ENCODE results near the gene RTL5.

Gene RTL5

DNA sequence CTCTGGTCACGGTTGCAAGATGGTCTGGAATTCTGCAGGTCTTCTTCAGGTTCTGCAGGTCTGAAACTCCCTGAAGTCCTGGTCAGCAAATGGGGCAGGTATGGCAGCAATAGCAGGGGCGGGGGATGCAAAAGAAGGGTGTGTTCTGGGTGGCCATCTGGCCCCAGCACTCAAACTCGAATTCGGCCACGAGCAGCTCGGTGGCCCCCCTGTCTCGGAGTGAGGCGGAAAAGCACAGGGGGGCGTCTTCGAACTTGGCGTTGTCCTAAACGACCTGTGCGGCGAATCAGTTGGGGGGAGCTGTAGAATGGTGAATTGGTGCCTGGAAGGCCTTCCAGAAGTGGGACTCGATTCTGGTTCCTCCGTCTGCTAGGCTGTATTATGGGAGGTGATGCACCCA is 2.1 kb downstream of the RTL5 start:
- no peak for DNase-seq (ENCODE audit: low spot score)

DNA sequence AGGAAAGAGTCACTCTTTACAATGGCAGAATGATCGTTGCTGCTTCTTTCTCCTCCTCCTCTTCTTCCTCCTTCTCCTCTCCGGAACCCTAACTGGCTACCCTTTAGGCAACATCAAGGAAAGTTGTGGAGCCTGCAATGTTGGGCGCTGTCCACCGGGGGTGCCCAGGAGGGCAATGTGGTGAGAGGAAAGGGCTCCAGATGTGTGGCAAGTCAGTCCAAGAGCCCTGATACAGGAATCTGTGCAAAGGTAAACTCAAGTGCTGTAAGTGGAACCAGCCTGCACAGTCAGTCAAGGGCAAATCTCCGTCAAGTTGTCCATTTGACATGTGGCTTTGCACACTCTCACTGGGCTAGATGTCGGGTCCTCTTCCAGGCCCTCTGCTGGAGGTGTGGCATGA is 2.8 kb downstream of the RTL5 start:
- peak; percentile 26 for DNase-seq (ENCODE audit: low spot score)

DNA sequence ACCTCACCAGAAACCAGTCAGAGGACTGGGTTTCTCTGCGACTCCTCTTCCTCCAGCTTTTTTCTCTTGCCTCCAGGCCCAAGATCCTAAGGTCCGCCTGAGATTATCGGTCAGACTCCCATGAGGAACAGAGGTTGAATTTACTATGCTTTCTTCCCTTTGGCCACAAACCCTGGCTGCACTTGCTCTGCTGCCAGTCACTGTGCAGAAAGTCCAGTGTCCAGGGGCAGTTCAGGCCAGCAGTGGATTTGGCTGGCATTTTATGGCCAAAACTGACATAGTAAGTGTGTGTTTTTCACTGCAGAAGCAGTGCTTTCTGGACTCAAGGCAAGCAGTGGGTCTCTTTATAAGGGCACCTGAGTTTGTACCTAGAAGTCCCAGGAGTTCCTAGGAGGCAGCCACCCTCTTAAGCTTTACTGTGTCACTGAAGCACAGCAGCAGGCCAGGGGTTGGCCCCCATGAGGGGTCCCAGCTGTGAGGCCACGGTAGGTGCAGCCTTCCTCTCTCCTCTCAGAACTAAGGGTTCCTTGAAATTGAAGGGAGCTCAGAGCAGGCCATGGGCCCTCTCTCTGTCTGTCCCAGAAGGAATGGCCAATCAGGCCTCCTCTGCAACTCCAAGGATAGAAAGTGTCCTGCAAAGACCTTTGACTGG is 3.4 kb downstream of the RTL5 start:
- no peak for DNase-seq (ENCODE audit: low spot score)

DNA sequence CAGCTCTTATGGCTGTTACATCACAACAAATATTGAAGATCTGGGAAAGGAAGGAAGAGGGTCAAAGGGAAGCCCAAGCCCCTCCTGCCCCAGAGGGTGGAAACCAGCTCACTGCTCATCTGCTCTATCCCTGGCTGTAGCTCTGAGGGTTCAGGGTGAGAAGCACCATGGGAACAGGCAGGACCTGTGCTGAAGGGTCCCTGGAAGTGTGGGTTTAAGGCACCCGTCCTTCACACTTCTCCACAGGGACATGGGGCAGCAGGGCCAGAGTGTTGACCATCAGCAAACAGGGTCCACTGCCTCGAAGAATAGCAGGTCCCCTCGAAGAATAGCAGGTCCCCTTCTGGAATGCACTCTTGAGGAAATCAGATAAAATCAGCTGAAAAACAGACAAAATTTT is 4.4 kb downstream of the RTL5 start:
- DNase-seq (ENCODE audit: low spot score), result no peak

DNA sequence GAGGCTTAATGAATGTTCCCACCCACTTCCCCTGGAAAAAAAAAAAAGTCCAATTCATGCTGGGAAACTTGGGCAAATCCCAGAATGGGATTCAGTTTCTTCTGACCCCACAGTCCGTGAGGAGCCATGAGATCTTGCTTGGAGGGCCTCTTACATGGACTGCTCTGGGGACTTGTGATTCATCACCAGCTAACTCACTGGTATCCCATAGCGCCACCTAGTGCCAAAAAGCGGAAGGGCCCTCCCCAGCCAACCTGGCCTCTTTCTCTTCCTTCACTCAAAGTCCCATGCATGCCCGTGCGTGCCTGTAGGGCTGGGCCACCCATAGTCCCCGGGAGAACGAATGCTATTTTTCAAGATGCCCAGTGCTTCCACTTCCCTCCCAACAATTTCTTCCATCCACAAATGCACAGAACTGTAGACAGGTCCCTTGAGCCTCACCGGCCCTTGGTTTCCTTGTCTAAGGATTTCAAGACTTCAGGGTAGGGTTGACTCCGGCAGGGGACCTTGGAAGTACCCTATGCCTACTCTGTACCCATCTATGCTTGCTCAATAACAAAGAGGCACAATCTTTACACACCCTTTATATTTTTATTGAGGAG is 5.1 kb downstream of the RTL5 start:
- DNase-seq (ENCODE audit: low spot score), result peak; percentile 80

DNA sequence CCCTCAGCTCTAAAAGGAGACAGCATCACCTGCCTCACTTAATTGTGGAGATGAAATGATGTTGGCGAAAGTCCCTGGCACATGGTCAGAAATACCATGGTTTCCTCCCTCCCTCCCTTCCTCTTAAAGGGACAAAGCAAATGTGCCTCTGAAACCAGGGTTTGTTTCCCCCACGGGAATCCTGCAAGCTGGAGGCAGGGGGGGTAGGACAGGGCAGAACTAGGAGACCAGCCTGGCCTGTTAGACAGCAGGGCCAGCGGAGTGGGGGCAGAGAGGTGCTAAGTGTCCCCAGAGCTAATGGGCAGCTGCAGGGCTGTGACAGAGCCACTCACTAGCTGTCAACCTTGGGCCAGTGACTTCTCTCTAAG is 5.7 kb downstream of the RTL5 start:
- no peak for DNase-seq (ENCODE audit: low spot score)

DNA sequence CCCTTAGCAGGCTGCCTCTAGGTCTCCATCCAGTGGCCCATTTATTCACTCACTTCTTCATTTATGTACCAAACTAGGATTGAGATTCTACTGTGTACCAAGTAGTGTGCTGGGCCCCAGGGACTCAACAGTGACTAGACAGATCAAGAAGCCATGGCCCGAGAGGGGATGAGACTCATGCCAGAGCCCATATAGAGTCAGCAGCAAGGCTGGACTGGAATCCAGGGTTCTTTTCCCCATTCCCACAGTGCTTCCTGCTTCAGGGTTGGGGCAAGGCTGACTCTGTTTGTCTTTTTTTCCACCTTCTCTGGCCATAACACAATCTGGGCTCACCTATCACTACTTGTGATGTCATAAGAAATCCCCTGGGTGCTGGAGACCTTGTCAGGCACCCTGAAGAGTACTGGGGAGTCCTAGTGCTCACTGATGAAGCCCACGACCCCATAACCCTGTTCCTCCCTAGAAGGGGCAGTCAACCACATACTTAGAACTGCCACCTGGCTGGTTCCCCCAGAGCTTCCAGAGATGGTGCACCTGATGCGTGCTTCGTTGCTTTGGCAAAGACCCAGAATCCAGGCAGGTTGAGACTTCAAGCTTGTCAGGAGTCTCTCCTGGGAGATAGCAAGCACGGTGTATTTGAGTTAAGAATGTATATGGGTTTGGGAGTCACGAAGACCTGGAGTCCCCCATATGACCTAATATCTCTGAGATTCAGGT is 6.2 kb downstream of the RTL5 start:
- no peak for DNase-seq (ENCODE audit: low spot score)

DNA sequence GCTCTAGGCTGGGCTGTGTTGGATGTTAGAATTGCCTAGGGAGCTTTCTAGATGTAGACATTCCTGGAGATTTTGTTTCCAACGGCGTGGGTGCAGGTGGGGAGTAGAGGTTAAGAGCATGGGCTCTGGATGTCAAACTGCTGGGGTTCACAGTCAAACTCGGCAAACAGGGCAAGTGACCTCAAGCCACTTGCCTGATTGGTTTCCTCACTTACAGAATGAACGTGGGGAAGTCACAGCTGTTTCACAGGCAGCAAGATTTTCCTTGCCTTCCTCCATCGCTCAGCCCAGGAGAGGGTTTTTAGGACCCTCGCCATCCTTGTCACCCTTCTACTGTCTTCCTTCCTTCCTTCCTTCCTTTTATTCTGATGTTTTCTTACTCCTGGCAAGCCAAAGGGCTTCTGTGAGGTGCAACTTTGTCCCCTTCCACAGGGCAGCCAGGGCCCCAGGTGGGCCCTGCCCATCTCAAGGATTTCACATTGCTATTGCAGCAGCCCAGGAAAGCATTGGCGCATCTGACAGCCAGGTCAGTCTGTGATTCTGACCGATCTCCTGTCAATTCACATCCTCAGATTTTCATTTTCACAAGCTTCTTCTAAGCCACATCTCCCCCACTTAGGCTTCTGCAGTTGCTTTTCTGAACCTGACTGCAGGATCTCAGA is 7.0 kb downstream of the RTL5 start:
- no peak for DNase-seq (ENCODE audit: low spot score)

DNA sequence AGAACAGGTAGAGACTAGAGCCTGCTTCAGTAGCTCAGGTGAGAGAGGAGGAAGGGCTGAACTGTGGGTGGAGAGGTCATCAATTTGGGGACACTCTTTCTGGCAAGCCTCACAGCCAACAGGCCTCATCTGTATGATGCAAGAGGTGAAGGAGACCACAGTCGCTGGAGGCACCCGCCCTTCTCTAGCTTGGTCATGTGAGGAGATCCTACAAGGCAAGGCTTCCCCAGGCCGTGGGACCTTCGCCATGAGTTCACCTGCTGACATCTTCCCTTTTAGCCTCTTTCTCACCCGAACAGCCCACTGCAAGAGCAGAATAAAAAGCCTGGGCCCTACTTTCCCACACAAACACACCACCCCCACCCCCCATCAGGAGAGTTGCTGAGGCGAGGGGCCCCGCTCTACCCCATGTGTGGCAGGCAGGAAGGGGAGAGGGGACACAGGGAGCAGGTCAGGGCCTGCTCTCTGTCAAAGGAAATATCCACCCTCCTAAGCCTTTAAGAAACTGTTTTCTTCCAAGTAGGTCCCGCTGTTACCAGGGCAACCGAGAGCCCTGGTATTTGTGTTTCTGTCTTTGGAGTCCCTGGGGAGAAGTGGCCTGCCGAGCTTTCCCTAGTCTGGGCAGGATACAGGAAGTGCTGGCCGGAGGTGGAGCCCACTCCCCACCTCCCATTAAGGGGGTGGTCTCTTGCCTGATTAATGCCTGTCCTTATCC is 8.1 kb downstream of the RTL5 start:
- no peak for DNase-seq (ENCODE audit: low spot score)

DNA sequence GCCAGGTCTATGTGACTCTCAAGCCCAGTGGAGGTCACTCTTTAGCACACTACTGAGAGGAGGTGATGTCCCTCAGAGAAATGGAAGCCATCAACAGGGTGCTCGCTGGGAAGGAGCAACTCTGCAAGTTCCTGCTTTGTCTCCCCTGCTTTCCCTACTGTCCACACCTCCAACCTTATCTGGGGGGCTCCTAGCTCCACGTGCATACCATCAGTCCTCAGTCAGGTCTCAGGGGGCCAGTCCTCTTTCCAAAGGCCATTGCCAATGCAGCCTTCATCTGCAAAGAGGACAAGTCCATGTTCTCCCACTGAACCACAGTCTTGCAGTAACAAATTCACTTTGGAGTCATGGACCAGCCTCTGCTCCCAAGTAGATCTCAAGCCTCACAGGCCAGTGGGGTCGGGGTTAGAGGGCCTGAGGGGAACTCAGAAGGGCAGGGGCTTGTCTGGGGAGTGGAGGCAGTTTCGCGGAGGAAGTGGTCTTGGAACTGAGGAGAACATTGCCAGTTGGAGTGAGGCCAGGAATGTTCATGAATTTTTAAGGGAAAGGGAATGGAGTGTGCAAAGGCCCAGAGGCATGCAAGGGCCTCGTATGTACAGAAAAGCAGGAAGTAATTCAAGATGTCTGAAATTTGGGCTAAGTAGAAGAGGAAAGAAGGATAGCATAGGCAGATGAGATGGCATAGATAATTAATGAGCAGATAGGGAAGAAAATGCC is 8.9 kb downstream of the RTL5 start:
- DNase-seq (ENCODE audit: low spot score), result no peak

DNA sequence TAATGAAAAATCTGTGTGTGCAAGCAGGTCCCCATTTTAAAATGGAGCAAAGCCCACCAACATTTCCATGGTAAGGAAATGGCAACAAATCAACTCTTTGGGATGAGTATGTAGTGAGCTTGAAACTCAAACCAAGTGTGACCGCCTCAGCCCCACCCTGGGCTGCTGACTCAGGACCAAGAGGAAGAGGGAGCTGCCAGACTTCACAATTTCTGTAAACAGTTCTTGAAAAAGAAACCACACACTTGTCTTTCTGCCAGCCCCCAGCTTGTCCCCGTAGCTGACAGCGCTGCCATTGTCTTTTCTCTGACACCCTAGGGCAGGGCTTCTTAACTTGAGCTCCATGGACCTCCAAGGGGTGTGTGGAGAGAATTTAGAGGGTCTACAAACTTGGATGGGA is 10.3 kb downstream of the RTL5 start:
- no peak for DNase-seq (ENCODE audit: low spot score)

DNA sequence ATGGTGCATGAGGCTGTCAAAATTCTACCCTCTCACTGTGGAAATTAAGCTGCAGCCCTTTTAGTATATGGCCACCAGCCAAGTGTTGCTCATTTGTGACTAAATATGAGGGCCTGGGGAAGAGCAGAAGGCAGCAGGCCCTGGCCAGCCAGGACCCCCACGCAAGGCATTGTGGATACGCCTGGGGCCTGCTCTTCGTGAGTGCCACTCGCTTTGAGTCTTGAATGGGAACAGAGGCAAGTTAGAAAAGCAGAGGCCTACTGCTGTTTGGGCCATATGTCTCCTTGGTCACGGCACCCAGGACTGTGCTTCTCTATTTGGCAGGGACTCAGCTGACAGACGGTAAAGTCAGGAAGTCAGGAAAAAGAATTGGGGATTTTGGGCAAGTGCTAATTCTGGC is 10.9 kb downstream of the RTL5 start:
- no peak for DNase-seq (ENCODE audit: low spot score)

DNA sequence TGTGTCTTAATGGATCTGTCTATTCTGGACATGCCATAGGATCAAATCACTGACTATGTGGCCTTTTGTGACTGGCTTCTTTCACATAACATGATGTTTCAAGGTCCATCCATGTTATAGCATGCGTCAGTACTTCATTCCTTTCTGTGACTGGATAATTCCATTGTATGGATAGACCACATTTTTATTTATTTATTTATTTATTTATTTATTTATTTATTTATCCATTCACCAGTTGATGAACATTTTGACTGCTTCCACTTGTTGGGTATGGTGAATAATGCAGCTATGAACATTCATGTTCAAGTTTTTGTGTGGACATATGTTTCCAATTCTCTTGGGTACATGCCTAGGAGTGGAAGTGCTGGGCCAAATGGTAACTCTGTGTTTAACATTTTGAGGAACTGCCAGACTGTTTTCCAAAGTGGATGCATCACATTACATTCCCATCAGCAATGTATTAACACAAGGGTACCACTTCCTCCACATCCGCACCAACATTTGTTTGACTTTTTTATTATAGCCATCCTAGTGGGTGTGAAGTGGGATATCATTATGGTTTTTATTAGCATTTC is 14.0 kb downstream of the RTL5 start:
- no peak for DNase-seq (ENCODE audit: low spot score)

DNA sequence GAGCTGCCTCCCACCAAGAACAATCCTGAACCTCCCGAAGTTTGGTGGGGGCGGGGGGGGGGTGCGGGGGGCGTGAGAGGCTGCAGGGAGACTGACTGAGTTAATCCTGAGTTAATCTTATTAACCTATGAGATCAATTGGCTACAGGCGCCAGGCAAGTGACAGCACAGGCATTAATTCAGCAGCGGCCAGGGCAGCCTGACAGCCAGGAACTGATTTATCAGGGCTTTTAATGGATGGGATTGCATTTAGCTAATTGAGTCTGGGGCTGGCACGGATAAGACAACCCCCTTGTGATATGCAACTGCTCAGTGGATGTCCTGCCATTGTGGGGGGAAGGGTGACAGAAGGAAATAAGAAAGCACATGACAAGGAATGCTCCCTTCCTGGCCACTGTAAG is 16.3 kb downstream of the RTL5 start:
- no peak for DNase-seq (ENCODE audit: low spot score)

DNA sequence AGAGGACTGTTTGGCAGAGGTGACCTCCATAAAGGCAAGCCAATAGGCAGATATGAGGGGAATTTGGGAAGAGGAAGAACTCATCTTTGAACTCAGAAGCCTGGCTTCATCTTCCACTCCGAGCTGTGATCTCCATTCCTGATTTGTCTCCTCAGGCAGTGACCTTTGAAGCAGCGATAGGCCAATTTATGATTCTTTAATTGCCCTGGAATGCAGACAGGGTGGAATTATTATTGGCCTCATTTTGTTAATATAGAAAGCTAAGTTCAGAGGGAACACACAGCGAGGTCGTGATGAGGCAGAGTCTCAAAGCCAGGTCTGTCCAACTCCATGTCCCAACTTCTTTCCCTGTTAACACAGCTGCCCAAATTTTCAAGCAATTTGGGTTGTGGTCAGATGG is 16.9 kb downstream of the RTL5 start:
- no peak for DNase-seq (ENCODE audit: low spot score)

DNA sequence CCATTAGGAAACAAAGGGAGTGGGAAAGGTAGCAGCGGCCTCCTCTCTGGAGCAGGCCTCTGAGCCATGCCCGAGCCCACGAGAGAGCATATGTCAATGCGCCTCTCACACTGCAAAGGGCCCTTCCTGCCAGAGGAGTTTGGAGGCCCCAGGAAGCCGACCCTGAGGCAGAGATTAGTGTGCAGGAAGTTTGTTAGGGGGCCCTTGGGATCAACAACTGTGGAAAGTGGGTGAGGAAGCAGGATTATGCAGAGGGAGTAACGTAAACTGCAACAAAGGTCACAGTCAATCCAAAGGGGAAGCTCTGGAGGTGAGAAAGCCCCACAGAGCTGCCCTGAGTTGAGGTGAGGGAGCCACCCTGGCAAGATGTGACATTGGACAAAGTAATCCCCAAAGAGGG is 17.4 kb downstream of the RTL5 start:
- DNase-seq (ENCODE audit: low spot score), result no peak

DNA sequence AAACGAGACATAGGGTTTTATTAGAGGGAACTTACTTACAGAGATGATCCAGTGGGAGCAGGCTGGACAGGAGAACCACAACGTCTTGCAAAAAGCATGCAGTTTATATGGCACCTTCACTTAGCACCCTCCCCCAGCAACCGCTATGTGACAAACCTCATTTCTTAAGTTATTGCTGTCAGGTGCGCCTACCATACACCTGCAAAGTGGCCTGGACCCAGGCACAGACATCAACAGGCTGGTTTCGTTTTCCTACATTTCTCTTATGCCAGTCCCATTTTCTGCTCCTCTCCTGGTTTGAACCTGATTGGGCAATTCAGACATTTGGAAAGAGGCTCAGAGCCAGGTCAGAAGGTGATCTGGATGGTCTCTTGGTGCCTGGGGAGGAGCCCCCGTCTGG is 18.3 kb downstream of the RTL5 start:
- DNase-seq (ENCODE audit: low spot score), result no peak

DNA sequence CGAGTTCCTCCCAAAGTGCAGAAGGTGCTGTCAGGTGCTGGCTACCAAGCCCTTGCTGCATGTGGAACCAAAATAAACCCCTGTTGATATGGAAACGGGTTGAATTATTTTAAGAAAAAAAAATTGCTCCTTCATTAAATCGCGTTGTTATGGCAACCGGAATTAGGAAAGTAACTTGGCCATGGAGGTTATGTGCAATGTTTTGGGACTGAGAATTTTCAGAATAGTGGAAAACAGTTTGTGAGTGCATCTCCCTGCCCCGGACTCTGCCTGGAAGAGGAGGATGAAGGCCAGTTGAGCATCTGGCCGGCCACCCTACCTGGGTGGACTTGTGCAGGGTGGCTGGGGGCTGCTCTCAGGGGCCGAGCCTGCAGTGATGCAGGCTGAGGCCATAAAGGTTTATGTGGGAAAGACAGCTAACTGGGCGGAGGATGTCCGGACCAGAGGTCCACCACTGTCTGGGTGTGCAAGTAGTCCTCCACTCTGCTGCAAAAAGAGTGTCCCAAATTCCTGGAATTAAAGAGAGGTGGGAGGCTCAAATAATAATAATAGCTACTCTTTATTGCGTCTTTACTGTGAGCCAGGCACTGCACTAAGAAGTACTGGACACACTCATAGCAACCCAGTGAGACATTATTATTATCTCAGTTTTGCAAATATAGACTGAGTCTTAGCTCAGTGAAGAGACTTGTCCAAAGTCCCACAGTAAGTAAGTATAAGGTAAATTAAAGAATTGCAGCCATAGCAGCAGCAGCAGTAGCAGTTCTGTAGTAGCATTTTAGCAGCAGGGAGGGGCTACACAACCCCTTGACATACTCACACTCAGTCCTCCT is 20.6 kb downstream of the RTL5 start:
- DNase-seq (ENCODE audit: low spot score), result no peak

DNA sequence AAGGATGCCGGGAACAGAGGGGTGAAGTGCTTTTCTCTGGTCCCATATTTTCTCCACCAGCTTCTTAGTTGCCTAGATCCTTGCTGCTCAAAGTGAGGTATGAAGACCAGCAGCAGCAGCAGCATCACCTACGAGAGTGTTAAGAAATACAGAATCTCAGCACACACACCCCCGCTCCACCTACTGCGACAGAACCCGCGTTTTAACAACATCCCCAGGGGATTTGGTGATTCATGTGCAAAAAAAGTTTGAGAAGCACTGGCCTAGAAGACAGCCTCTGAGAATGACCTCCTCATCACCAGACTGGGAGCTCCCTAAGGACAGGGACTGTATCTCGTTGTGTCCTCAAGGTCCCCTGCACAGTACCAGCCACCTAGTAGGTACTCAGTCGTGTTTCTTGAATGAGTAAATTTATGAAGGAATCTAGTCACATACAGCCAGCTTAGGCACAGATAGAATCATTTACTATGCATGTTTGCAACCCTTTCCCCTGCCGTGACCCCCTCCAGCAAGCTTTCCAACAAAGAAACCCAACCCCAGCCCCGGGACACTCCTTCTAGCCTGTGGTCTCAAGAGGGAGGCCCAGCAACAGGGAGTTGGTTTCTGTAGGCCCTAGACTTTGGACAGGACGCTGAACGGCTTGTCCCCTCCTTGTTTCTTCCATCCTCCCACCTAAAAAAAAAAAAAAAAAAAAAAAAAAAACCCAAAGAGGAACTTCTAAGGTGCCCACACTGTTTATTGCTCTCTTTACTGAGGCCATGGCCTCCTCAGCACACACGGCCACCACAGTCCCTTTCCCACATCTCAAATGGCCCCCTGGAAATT is 21.5 kb downstream of the RTL5 start:
- no peak for DNase-seq (ENCODE audit: low spot score)

DNA sequence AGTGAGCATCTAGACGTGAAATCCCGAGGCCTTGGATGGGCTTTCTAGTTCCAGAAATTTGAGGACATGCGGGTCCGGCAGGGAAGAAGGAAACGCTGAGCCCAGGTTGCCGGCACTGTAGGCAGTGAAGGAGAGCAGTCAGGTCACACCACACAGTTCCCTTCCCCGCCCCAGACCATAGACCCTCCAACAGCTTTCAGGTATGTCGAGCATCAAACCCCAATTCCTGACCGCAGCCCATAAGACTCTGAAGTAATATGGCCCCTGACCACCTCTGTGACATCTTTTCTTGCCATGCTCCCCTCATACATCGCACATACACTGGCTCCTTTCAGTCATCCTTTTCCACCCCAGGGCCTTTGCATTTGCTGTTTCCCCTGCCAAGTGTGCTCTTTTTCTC is 23.0 kb downstream of the RTL5 start:
- DNase-seq (ENCODE audit: low spot score), result no peak
